HG03558 (cell line): ENCODE measurements around the gene GPR180.

Source experiments
- ATAC-seq: cut with Tn5 transposase; IDR thresholded peaks from one replicate; pipeline ENCODE4 v1.9.1; 2021; ENCODE audit warnings: moderate number of reproducible peaks; ENCODE audit not compliant: unreplicated experiment; ENCODE audit errors: extremely low read depth

Gene GPR180

GRCh38 chr13:94601446-94602431, at the start of gene GPR180:
Gene GPR180 (plus strand): TSS chr13:94601857. CDS start chr13:94601928, 71 bp downstream.
- ATAC-seq: peak; percentile 99

DNA sequence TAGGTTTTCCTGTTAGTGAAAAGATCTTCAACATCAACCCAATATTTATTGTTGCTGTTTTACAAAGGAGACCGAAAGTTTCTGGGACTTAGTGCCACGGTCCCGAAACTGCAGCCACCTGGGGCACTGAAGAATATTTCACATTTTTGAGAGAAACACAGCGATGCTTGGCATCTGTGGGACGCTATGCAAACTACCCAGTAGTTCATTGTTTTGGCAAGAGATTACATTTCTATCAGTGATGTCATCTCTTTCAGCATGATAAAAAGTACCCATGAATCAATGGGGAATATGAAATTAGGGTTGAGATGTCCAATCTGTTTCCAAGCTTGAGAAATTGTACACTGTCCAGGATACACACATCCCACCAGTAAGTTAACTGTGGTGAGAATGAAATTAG, 49.6 kb upstream of the GPR180 start:
- ATAC-seq: no peak

- no peak for ATAC-seq
These were observed 47.9 kb upstream of the GPR180 start for GRCh38 chr13:94553766-94554165.

DNA sequence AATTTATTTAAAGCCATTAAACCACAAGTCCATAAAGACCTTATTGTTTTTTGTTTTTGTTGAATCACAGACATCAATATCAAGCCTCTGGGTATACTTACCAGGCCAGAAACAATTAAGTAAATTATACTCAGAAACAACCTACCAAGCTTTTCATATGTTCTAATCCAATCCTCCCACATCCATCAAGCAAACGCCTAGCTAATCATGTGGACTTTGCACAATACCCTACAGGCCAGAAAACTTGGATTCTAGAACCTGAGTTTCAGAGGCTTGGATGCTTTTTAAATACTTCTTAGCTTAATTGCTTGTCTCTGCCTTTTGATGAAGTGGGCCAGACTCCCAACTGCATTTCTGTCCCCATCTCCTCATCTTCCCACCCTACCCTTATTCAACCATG, 45.6 kb upstream of the GPR180 start:
- no peak for ATAC-seq

GRCh38 chr13:94556621-94557020, 45.0 kb upstream of the GPR180 start:
- ATAC-seq: no peak

DNA sequence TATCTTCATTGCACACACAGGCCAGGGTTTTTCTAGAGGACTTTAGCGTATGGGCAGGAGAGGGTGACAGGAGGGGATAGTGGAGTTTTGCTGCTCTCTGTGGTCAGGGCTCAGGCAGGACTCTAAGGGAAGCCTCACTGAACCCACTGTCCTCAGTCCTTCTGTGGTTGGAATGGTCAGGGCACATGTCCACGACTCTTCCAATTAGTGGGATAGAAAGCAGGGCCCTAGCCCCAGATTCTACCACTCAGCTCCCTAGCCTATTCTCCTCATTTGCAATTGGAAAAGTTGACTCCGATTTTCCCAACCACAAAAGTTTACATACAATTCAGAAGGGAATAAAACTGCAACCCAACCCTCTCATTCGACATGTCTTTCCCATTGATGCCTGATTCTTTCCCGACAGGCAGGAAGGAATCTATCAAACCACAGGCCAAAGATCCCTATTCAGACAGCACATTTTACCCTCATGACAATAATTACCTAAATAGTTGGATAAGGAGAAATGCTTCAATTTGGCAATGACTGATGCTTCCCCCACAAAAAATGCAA, 43.9 kb upstream of the GPR180 start:
- ATAC-seq: no peak

GRCh38 chr13:94558716-94559115, 42.9 kb upstream of the GPR180 start:
- ATAC-seq: no peak

DNA sequence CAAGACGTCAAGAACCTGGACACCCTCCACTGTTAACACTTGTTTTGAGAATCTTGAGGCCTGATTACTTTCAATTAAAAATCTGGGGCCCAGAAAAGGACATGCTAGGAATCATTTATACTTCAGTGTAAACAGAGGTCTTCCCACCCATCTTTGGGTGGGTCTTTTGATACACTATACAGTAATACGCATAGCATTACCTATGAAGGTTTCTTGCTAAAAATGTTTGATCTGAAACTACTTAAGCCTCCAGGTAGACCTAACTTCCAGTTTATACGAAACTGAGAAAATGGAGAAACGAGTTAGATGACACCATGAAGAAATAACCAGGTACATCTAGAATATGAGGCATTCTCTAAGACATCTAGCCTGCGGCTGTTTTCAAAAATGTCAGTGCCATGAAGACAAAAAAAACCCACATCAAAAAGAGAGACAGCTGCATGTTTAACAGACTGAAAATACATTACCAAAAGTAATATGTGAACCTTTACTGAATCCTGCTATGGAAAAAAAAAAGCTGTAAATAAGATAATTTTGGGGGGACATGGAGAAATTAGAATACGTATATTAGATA, 42.3 kb upstream of the GPR180 start:
- ATAC-seq: no peak

DNA sequence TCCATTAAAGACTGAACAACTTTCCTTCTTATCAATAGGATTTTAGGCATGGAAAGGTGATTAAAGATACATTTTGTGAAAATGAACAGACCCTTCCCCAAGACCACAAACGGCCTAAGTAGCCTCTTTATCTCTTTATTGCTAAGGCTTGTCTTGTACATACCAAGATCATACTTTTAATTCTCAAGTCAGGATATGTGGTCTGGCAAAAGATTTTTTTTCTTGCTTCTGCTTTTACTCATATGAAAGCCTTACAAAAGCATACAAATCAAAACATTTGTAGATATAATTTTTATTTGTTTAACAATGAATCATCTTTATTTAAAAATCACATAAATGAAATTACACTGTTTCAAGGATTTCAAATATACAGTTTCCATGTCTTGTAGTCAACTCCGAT, 41.5 kb upstream of the GPR180 start:
- ATAC-seq: no peak

DNA sequence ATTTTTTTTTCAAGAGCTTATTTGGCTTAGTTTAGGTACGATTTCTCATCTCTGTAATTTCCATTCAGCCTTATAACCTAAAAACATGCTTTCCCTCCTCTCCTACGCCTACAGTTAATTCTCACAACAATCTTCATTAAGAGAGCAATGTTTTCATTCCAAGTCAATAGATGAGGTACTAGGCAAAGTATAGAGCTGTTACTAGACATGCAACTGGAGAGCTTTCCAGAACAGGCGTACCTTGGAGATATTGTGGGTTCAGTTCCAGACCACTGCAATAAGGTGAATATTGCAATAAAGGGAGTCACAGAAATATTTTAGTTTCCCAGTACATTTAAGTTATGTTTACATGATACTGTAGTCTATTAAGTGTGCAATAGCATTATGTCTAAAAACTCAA, 40.5 kb upstream of the GPR180 start:
- no peak for ATAC-seq

- no peak for ATAC-seq
These were observed 34.1 kb upstream of the GPR180 start for GRCh38 chr13:94567581-94567980.

- no peak for ATAC-seq
These were observed 33.2 kb upstream of the GPR180 start for GRCh38 chr13:94568443-94568842.

GRCh38 chr13:94569615-94570014, 32.0 kb upstream of the GPR180 start:
- ATAC-seq: no peak

GRCh38 chr13:94579063-94579462, 22.6 kb upstream of the GPR180 start:
- no peak for ATAC-seq

GRCh38 chr13:94583926-94584325, 17.7 kb upstream of the GPR180 start:
- ATAC-seq: no peak

DNA sequence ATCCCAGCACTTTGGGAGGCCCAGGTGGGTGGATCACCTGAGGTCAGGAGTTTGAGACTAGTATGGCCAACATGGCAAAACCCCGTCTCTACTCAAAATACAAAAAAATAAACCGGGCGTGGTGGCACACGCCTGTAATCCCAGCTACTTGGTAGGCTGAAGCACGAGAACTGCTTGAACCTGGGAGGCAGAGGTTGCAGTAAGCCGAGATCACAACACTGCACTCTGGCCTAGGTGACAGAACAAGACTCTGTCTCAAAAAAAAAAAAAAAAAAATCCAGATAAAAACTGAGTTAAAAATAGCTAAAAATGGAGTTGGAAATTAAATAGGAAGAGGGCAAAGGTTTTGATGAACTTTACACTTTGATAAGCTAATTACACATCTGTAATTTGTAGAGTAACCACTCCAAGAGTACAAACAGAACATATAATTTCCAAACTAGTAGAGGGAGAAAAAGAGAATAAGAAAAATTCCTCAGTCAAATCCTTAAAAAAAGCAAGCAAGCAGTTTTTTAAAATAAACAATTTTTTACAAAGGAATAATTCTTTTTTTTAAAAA, 16.0 kb upstream of the GPR180 start:
- no peak for ATAC-seq

DNA sequence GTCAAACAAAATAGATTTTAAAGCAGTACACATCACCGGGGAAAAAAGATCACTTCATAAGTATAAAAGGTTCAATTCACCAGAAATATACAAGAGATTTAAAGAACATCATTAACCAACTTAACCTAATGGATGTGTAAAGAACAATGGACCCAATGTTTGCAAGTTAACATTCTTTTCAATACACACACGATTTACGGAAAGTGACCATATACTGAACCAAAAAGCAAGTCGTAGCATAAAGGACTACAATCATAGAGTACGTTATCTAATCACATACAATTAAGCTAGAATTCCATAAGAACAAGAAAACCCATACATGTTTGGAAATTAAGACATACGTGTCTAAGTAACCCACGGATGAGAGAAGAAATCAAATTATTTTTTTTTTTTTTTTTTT, 15.3 kb upstream of the GPR180 start:
- no peak for ATAC-seq

- ATAC-seq: no peak
These were observed 13.1 kb upstream of the GPR180 start for GRCh38 chr13:94588541-94588940.

- peak; percentile 33 for ATAC-seq
These were observed 10.9 kb upstream of the GPR180 start for GRCh38 chr13:94590744-94591143.

GRCh38 chr13:94595001-94595949, 6.4 kb upstream of the GPR180 start:
- no peak for ATAC-seq
